ENCODE measurements around the gene PLXNC1. TPM values are rescaled to one million over a fixed set of nuclear protein-coding genes. Genes with fewer than 3 reads are reported as not detected.
A peak's percentile ranks its signal among the peaks of the same experiment; 100 is the strongest.

PLXNC1 gene
- total and polyA plus RNA-seq, 2 of the 8 experiments (the other 6 are each of a cell fraction or from before 2014, with no cell fraction given), result 0.83 to 2.0 TPM

- Histone ChIP-seq H3K4me1 (replicated peaks in 1 of 4; ENCODE audit: control insufficient read depth in 3 of 4, insufficient read depth in 4 of 4, low read length in 3 of 4) (peaks cover 5 to 18% (median 17%) of the 10 kb centered on the region in 4 experiments; a peak in 6 of 7 replicates), H3K18ac (ENCODE audit: extremely low read depth, low read length) (no peak overlapping the region), H3K36me3 (ENCODE audit: control insufficient read depth in 2 of 4, insufficient read depth in 4 of 4, low read length in 3 of 4) (no peaks in the 10 kb centered on the region), H4K91ac (replicated peaks; ENCODE audit: insufficient read length, low read length) (no peak overlapping the region), H2BK5ac (ENCODE audit: low read depth, low read length) (no peak overlapping the region), H3K14ac (ENCODE audit: insufficient read length) (no peak overlapping the region), H3K23me2 (ENCODE audit: low read depth, low read length) (no peaks in the 10 kb centered on the region), H3K9ac (replicated peaks in 1 of 4; ENCODE audit: extremely low read depth in 1 of 4, low read depth in 3 of 4, low read length in 3 of 4) (no peak overlapping the region), H2BK20ac (ENCODE audit: low read length) (no peak overlapping the region), H3K4me2 (ENCODE audit: insufficient read depth in 1 of 2, low read depth in 2 of 2, low read length in 2 of 2) (no peak overlapping the region), H3K56ac (replicated peaks; ENCODE audit: insufficient read length, low read depth, low read length) (no peak overlapping the region), H3K9me3 (ENCODE audit: insufficient read depth in 2 of 2, low read depth in 1 of 2, low read length in 1 of 2) (no peaks in the 10 kb centered on the region), H2BK12ac (ENCODE audit: low read depth, low read length) (no peak overlapping the region), H4K8ac (ENCODE audit: extremely low read depth, insufficient read depth, low read length) (no peak overlapping the region), H2BK15ac (ENCODE audit: low read length) (no peak overlapping the region), H2BK120ac (replicated peaks; ENCODE audit: low read depth, low read length) (no peak overlapping the region), H4K5ac (ENCODE audit: insufficient read length, low read depth, low read length) (no peak overlapping the region), H3K79me1 (ENCODE audit: low read depth, low read length) (no peaks in the 10 kb centered on the region), H2AK5ac (ENCODE audit: low read depth, low read length) (peak overlapping the region; percentile 45; the same call in 1 of the 2 replicates), H3K79me2 (ENCODE audit: control insufficient read depth in 1 of 2, insufficient read depth in 2 of 2, low read length in 2 of 2) (no peaks in the 10 kb centered on the region), H4K20me1 (replicated peaks in 1 of 2; ENCODE audit: control insufficient read depth in 1 of 2, insufficient read depth in 2 of 2, low read length in 2 of 2) (peaks cover 2 to 5% of the 10 kb centered on the region in 2 experiments), H3K27ac (ENCODE audit: low read depth, low read length) (no peak overlapping the region), H2AFZ (ENCODE audit: low read length) (no peak overlapping the region), H3K27me3 (replicated peaks in 1 of 4; ENCODE audit: control insufficient read depth in 3 of 4, extremely low read depth in 1 of 4, insufficient read depth in 3 of 4, low read length in 3 of 4) (peaks cover 57 to 94% (median 77%) of the 10 kb centered on the region in 4 experiments), H3K4me3 (ENCODE audit: extremely low read depth in 1 of 4, insufficient read depth in 2 of 4, low read depth in 3 of 4, low read length in 4 of 4) (no peak overlapping the region), H3K4ac (replicated peaks; ENCODE audit: insufficient read length, low read depth, low read length) (no peak overlapping the region), H3K23ac (ENCODE audit: insufficient read length) (no peak overlapping the region)
- FAIRE-seq, result no peak
- no peak for DNase-seq (ENCODE audit: low read depth in 1 of 2, low spot score in 2 of 2)
- ChIA-PET CTCF (ENCODE audit: partially characterized antibody) (interaction anchor here (0.9 to 1.9 kb wide), 9 partner anchors 11 to 597 kb away, joined by 3 to 6 read pairs (median 4); no protein-coding TSS in a partner anchor), POLR2A (ENCODE audit: partially characterized antibody) (interaction anchor here (0.6 kb wide), 1 partner anchor 118 kb away, joined by 3 read pairs; no protein-coding TSS in a partner anchor)
- 85% methylated on average over 8 of the region's 8 CpGs; no CpG with 5 or more reads in 1 of the 2 experiments for WGBS, 2 experiments (ENCODE audit: extremely low coverage in 1 of 2, insufficient coverage in 1 of 2, insufficient read length in 1 of 2, insufficient replicate concordance in 2 of 2, low coverage in 1 of 2, low lambda C conversion rate in 2 of 2, missing lambda C conversion rate in 1 of 2)
- no peak for TF ChIP-seq SRF (IDR thresholded peaks at IDR 0.05; ENCODE audit: low read depth, low read length)
- TF ChIP-seq SIN3A (conservative IDR thresholded peaks at IDR 0.05 in 1 of 2, IDR thresholded peaks at IDR 0.05 in 1 of 2; ENCODE audit: low read depth in 1 of 2, low read length in 2 of 2), result no peak
- TF ChIP-seq FOSL1 (IDR thresholded peaks at IDR 0.05; ENCODE audit: insufficient read depth, low read depth, low read length), result no peak
- no peak for TF ChIP-seq RXRA (IDR thresholded peaks at IDR 0.05; ENCODE audit: insufficient read depth, low read depth, low read length)
- no peak for TF ChIP-seq POU5F1 (IDR thresholded peaks at IDR 0.05; ENCODE audit: low read depth, low read length)
- TF ChIP-seq TCF12 (IDR thresholded peaks at IDR 0.05; ENCODE audit: low read depth, low read length), result no peak
- TF ChIP-seq CHD2 (IDR thresholded peaks at IDR 0.05; ENCODE audit: low read length), result no peak
- TF ChIP-seq KDM4A (IDR thresholded peaks at IDR 0.05; ENCODE audit: low read depth, low read length, severe bottlenecking), result no peak
- TF ChIP-seq EP300 (IDR thresholded peaks at IDR 0.05; ENCODE audit: borderline replicate concordance in 1 of 2, low read depth in 2 of 2, low read length in 2 of 2), result no peak
- TF ChIP-seq ASH2L (IDR thresholded peaks at IDR 0.05; ENCODE audit: low read length), result no peak
- no peak for TF ChIP-seq SIX5 (IDR thresholded peaks at IDR 0.05; ENCODE audit: low read depth, low read length)
These were observed 18.8 kb downstream of the PLXNC1 start for GRCh38 chr12:94167071-94167755.
